IMR-90 (cell line): Measurements from ENCODE around the gene NAPEPLD. TPM values are rescaled to one million over a fixed set of nuclear protein-coding genes. Genes with fewer than 3 reads are reported as not detected.

Experiments
- ATAC-seq: fragments of 200-7000 bp; cut with Tn5 transposase; 2 replicates; pipeline ENCODE4 v1.9.1; 2020; ENCODE audit warnings: low read depth, mild to moderate bottlenecking, moderate library complexity
- BruUV-seq: library from RNA; stranded (reverse); fragments of 400-500 nt; replicated peaks from 2 replicates; lab custom pipeline; 2021; lab: Mats Ljungman, UMichigan
- CTCF ChIA-PET: fragments of 300-600 bp; formaldehyde crosslinking; extraction: SDS; loops from one replicate; lab custom pipeline; 2021; ENCODE audit warnings: antibody characterized with exemption; lab: Yijun Ruan, JAX
- POLR2A ChIA-PET: fragments of 300-600 bp; sonication (Branson Sonifier 250); formaldehyde crosslinking; loops from one replicate; lab custom pipeline; 2022; ENCODE audit warnings: antibody characterized with exemption; ENCODE audit not compliant: unreplicated experiment; lab: Charles Lee
- DNase-seq: peaks from one replicate; pipeline ENCODE4 v3.0.0; 2013
- H2AFZ ChIP-seq: replicated peaks from 2 replicates; pipeline ENCODE3; 2013; ENCODE audit warnings: low read length, mild to moderate bottlenecking; ENCODE audit not compliant: poor library complexity
- H2AK5ac ChIP-seq: 2 replicates; pipeline ENCODE4 v1.6.1; 2013; ENCODE audit warnings: low read depth, low read length, inconsistent platforms
- H2AK9ac ChIP-seq: replicated peaks from 2 replicates; pipeline ENCODE3; 2013; ENCODE audit warnings: mild to moderate bottlenecking, low read depth, low read length, moderate library complexity; ENCODE audit not compliant: poor library complexity
- H2BK120ac ChIP-seq: 2 replicates; pipeline ENCODE4 v1.6.1; 2013; ENCODE audit warnings: low read depth, low read length, inconsistent platforms
- H2BK15ac ChIP-seq: 3 replicates; pipeline ENCODE4 v1.6.1; 2013; ENCODE audit warnings: low read depth, low read length, inconsistent platforms
- H2BK20ac ChIP-seq: 2 replicates; pipeline ENCODE4 v1.6.1; 2013; ENCODE audit warnings: low read depth, mild to moderate bottlenecking, inconsistent platforms, low read length, moderate library complexity
- H2BK5ac ChIP-seq: 2 replicates; pipeline ENCODE4 v1.6.1; 2013; ENCODE audit warnings: mild to moderate bottlenecking, low read depth, low read length, inconsistent platforms; ENCODE audit not compliant: poor library complexity, severe bottlenecking
- H3K14ac ChIP-seq: replicated peaks from 2 replicates; pipeline ENCODE4 v1.6.1; 2013; ENCODE audit warnings: low read depth, low read length, inconsistent platforms
- H3K18ac ChIP-seq: 2 replicates; pipeline ENCODE4 v1.6.1; 2013; ENCODE audit warnings: low read depth, low read length, control low read depth
- H3K23ac ChIP-seq: 2 replicates; pipeline ENCODE4 v1.6.1; 2013; ENCODE audit warnings: low read depth, low read length, inconsistent platforms
- H3K27ac ChIP-seq: 2 replicates; pipeline ENCODE4 v1.5.1; 2013; ENCODE audit warnings: mild to moderate bottlenecking, control low read depth, low read length; ENCODE audit not compliant: insufficient read depth
- H3K27me3 ChIP-seq: 2 replicates; pipeline ENCODE4 v1.6.1; 2013; ENCODE audit warnings: low read length; ENCODE audit not compliant: control insufficient read depth, insufficient read depth
- H3K36me3 ChIP-seq: 2 replicates; pipeline ENCODE4 v1.6.1; 2013; ENCODE audit warnings: low read length, mixed read lengths; ENCODE audit not compliant: control insufficient read depth, insufficient read depth
- H3K4ac ChIP-seq: 2 replicates; pipeline ENCODE4 v1.6.1; 2013; ENCODE audit warnings: low read depth, low read length, inconsistent platforms
- H3K4me1 ChIP-seq: 2 replicates; pipeline ENCODE4 v1.6.1; 2013; ENCODE audit warnings: low read length, mixed read lengths; ENCODE audit not compliant: control insufficient read depth, insufficient read depth
- H3K4me2 ChIP-seq: 2 replicates; pipeline ENCODE4 v1.6.1; 2013; ENCODE audit warnings: low read depth, mild to moderate bottlenecking, control low read depth, low read length, moderate library complexity
- H3K4me3 ChIP-seq: 2 replicates; pipeline ENCODE4 v1.5.1; 2013; ENCODE audit warnings: low read depth, mild to moderate bottlenecking, control low read depth, low read length, moderate library complexity; ENCODE audit not compliant: insufficient read depth
- H3K56ac ChIP-seq: 2 replicates; pipeline ENCODE4 v1.6.1; 2013; ENCODE audit warnings: low read length, inconsistent platforms; ENCODE audit not compliant: insufficient read depth; ENCODE audit errors: extremely low read depth
- H3K79me1 ChIP-seq, 2 experiments: 2 replicates each; pipeline ENCODE4 v1.6.1; 2013; ENCODE audit warnings: low read length in 2 of 2, inconsistent platforms in 1 of 2, low read depth in 1 of 2
- H3K9ac ChIP-seq: 2 replicates; pipeline ENCODE4 v1.6.1; 2013; ENCODE audit warnings: low read depth, low read length, control low read depth
- H3K9me1 ChIP-seq: 2 replicates; pipeline ENCODE4 v1.6.1; 2013; ENCODE audit warnings: low read length, inconsistent platforms; ENCODE audit not compliant: insufficient read depth
- H3K9me3 ChIP-seq: 2 replicates; pipeline ENCODE4 v1.6.1; 2013; ENCODE audit warnings: low read length; ENCODE audit not compliant: control insufficient read depth, insufficient read depth
- H4K20me1 ChIP-seq: 2 replicates; pipeline ENCODE4 v1.6.1; 2013; ENCODE audit warnings: low read length, inconsistent platforms; ENCODE audit not compliant: insufficient read depth
- H4K5ac ChIP-seq: 2 replicates; pipeline ENCODE4 v1.6.1; 2013; ENCODE audit warnings: mild to moderate bottlenecking, low read depth, low read length, control low read depth
- H4K8ac ChIP-seq, 2 experiments: 2 replicates each; pipeline ENCODE4 v1.6.1; 2013; ENCODE audit warnings: low read depth in 2 of 2, low read length in 2 of 2, control low read depth in 1 of 2, inconsistent platforms in 1 of 2
- H4K91ac ChIP-seq: 2 replicates; pipeline ENCODE4 v1.6.1; 2013; ENCODE audit warnings: low read depth, low read length, inconsistent platforms; ENCODE audit not compliant: insufficient read depth
- RAD21 ChIP-seq: IDR thresholded peaks from 2 replicates; pipeline ENCODE4 v1.6.1; 2012; ENCODE audit warnings: low read length, improper control_type of control experiment
- WGBS, 2 experiments: methylation state at CpG; one replicate each; pipeline versions ENCODE4 v1.1.5 to v1.1.7; 2013; ENCODE audit warnings: missing lambda C conversion rate in 2 of 2; ENCODE audit not compliant: insufficient read length in 1 of 2; ENCODE audit errors: extremely low coverage in 2 of 2; 5-methylcytosine and 5-hydroxymethylcytosine counted together
- dilution Hi-C: fragments of 300-500 bp; cut with HindIII; formaldehyde crosslinking; loops from one replicate; pipeline ENCODE4 v1.14.3; 2018; ENCODE audit warnings: low sequenced_read_pairs; ENCODE audit not compliant: unreplicated experiment
- in situ Hi-C: fragments of 300-500 bp; cut with MboI; formaldehyde crosslinking; loops from 3 replicates; pipeline ENCODE4 v1.14.3; 2019; ENCODE audit warnings: low sequenced_read_pairs, inconsistent platforms, mixed read lengths
- intact Hi-C: fragments of 100-400 bp; cut with micrococcal nuclease; formaldehyde crosslinking; loops from 2 replicates; pipeline ENCODE4 v1.10.0; 2022
- polyA plus RNA-seq, 3 experiments: library from polyadenylated mRNA; depleted of rRNA; stranded (reverse); fragments of >200 nt; gene quantifications; 2 replicates each; pipeline ENCODE4 v1.2.3, GENCODE V29; 2012; ENCODE audit warnings: low replicate concordance in 1 of 3
- total RNA-seq: library from RNA; depleted of rRNA; stranded (reverse); fragments of >200 nt; gene quantifications from 2 replicates; pipeline ENCODE4 v1.2.3, GENCODE V29; 2012
- TF ChIP-seq, protein P1 (sequence below): fragments of 150-350 bp; IDR thresholded peaks from 2 replicates; pipeline ENCODE4 v1.6.1; 2017; ENCODE audit warnings: mild to moderate bottlenecking, antibody characterized with exemption, low read length, low read depth

The NAPEPLD gene
- total and polyA plus RNA-seq, 2 of the 4 experiments (the other 2 are of a cell fraction) = 2.2 to 3.4 TPM

DNA sequence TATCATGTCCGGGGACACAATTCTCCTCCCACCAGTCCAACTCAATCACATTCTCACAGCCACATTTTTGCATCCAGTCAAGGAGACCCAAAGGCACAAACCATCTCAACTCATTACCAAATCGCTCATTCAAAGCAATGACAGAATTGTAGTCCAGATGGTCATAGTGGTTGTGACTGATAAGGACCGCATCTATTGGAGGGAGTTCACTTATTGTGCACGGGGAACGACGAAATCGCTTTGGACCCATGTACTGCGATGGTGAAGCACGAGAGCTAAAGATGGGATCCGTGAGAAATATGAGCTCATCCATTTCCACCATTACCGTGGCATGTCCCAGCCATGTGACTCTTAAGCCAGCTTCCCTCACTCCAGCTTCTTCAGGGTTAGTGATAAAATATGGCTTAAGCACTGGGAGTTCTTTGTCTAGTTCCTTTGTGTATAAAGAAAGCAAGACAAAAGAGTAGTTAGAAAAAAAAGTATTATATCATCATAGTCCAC is 29.1 kb downstream of the NAPEPLD start:
- peaks cover 9% of the 10 kb centered on the region for H3K36me3 ChIP-seq
- H4K20me1 ChIP-seq = no peaks in the 10 kb centered on the region
- no peak overlapping the region for H3K27ac ChIP-seq
- H3K9me1 ChIP-seq = 0 out of 2 replicates have a peak, but pooled peaks cover 7% of the 10 kb centered on the region
- H4K5ac ChIP-seq = no peak overlapping the region
- H2BK20ac ChIP-seq = no peak overlapping the region
- dilution Hi-C loops (no loop called here), in situ Hi-C loops (no loop called here), intact Hi-C loops (loop anchor here (10.0 kb wide), 1 partner anchor 175 kb away; the partner anchor contains the start of gene PMPCB)
- H3K79me1 ChIP-seq = no peaks in the 10 kb centered on the region
- H2AFZ ChIP-seq = no peak overlapping the region
- no peaks in the 10 kb centered on the region for H3K9me3 ChIP-seq
- no peak overlapping the region for H3K4me3 ChIP-seq
- TF ChIP-seq RAD21 = no peak
- TF ChIP-seq, protein P1, sequence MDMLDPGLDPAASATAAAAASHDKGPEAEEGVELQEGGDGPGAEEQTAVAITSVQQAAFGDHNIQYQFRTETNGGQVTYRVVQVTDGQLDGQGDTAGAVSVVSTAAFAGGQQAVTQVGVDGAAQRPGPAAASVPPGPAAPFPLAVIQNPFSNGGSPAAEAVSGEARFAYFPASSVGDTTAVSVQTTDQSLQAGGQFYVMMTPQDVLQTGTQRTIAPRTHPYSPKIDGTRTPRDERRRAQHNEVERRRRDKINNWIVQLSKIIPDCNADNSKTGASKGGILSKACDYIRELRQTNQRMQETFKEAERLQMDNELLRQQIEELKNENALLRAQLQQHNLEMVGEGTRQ = no peak
- H2BK120ac ChIP-seq = no peak overlapping the region
- no peak overlapping the region for H2AK5ac ChIP-seq
- no peak for ATAC-seq
- H3K14ac ChIP-seq = no peak overlapping the region
- no peak overlapping the region for H4K91ac ChIP-seq
- no peak overlapping the region for H3K9ac ChIP-seq
- no peak overlapping the region for H3K4me2 ChIP-seq
- no peak overlapping the region for H2BK15ac ChIP-seq
- no peak overlapping the region for H3K23ac ChIP-seq
- ChIA-PET CTCF (no interaction called here), POLR2A (interaction anchor here (0.6 kb wide), 2 partner anchors 23 kb away, joined by 3 to 9 read pairs; no protein-coding TSS in a partner anchor)
- no CpG with 5 or more reads among the region's 11 CpGs for WGBS, 2 experiments
- no peak overlapping the region for H3K18ac ChIP-seq
- H3K27me3 ChIP-seq = no peaks in the 10 kb centered on the region
- H2AK9ac ChIP-seq = no peak overlapping the region
- no peak overlapping the region for H4K8ac ChIP-seq
- no peak overlapping the region for H3K56ac ChIP-seq
- H2BK5ac ChIP-seq = no peak overlapping the region
- DNase-seq = no peak
- H3K4me1 ChIP-seq = no peaks in the 10 kb centered on the region
- H3K4ac ChIP-seq = no peak overlapping the region
- BruUV-seq = no TSS peak
